GM21423 (cell line): ENCODE measurements around the gene NDUFAF4.

Source experiments
- ATAC-seq: cut with Tn5 transposase; IDR thresholded peaks from one replicate; pipeline ENCODE4 v1.9.1; 2021; ENCODE audit warnings: mild to moderate bottlenecking, moderate library complexity; ENCODE audit not compliant: unreplicated experiment

The NDUFAF4 gene

GRCh38 chr6:96897396-96898240, at the start of gene NDUFAF4:
TSS of gene NDUFAF4 (minus strand) at chr6:96897891. CDS start at chr6:96897801, 90 bp downstream.
- peak; percentile 90 for ATAC-seq

- ATAC-seq: peak; percentile 94
These were observed 49.4 kb upstream of the NDUFAF4 start for GRCh38 chr6:96947055-96947454.

- ATAC-seq: no peak
These were observed 46.0 kb upstream of the NDUFAF4 start for GRCh38 chr6:96943555-96944215.

- no peak for ATAC-seq
These were observed 45.0 kb upstream of the NDUFAF4 start for GRCh38 chr6:96942676-96943075.

GRCh38 chr6:96940322-96940721, 42.6 kb upstream of the NDUFAF4 start:
- no peak for ATAC-seq

- no peak for ATAC-seq
These were observed 41.5 kb upstream of the NDUFAF4 start for GRCh38 chr6:96939007-96939805.

- ATAC-seq: no peak
These were observed 36.4 kb upstream of the NDUFAF4 start for GRCh38 chr6:96934087-96934486.

- no peak for ATAC-seq
These were observed 33.5 kb upstream of the NDUFAF4 start for GRCh38 chr6:96931198-96931597.

GRCh38 chr6:96929741-96930140, 32.0 kb upstream of the NDUFAF4 start:
- ATAC-seq: no peak

- no peak for ATAC-seq
These were observed 30.0 kb upstream of the NDUFAF4 start for GRCh38 chr6:96927660-96928059.

- no peak for ATAC-seq
These were observed 28.7 kb upstream of the NDUFAF4 start for GRCh38 chr6:96926425-96926824.

- ATAC-seq: no peak
These were observed 27.6 kb upstream of the NDUFAF4 start for GRCh38 chr6:96925290-96925687.

GRCh38 chr6:96923871-96924493, 26.3 kb upstream of the NDUFAF4 start:
- peak; percentile 80 for ATAC-seq

GRCh38 chr6:96923400-96923799, 25.7 kb upstream of the NDUFAF4 start:
- no peak for ATAC-seq

- ATAC-seq: no peak
These were observed 19.4 kb upstream of the NDUFAF4 start for GRCh38 chr6:96917098-96917497.

GRCh38 chr6:96913621-96914020, 15.9 kb upstream of the NDUFAF4 start:
- ATAC-seq: no peak

- no peak for ATAC-seq
These were observed 14.1 kb upstream of the NDUFAF4 start for GRCh38 chr6:96911751-96912150.

GRCh38 chr6:96911171-96911570, 13.5 kb upstream of the NDUFAF4 start:
- no peak for ATAC-seq

- ATAC-seq: no peak
These were observed 12.1 kb upstream of the NDUFAF4 start for GRCh38 chr6:96909811-96910210.

- ATAC-seq: peak; percentile 85
These were observed 9.8 kb upstream of the NDUFAF4 start for GRCh38 chr6:96907498-96907897.

- ATAC-seq: no peak
These were observed 3.2 kb upstream of the NDUFAF4 start for GRCh38 chr6:96900873-96901272.
